Smooth muscle cell (in vitro differentiated cells): ENCODE results near the gene SOX11. TPM values are rescaled to one million over a fixed set of nuclear protein-coding genes. Genes with fewer than 3 reads are reported as not detected.

Experiments used
- DNase-seq: peaks from one replicate; lab custom pipeline; 2025; ENCODE audit not compliant: unreplicated experiment; lab: John Stamatoyannopoulos, UW
- H2AFZ ChIP-seq: fragments of 200-600 bp; sonication (generic); 2 replicates; pipeline ENCODE4 v1.6.0; 2016; ENCODE audit warnings: antibody characterized with exemption, low read depth, mild to moderate bottlenecking
- H3F3A ChIP-seq: fragments of 200-600 bp; sonication (generic); 2 replicates; pipeline ENCODE4 v1.6.0; 2017; ENCODE audit warnings: antibody characterized with exemption, low read depth
- H3K27ac ChIP-seq: fragments of 200-600 bp; sonication (generic); 2 replicates; pipeline ENCODE4 v1.5.1; 2016; ENCODE audit warnings: low read depth, mild to moderate bottlenecking
- H3K27me3 ChIP-seq: fragments of 200-600 bp; sonication (generic); 2 replicates; pipeline ENCODE4 v1.6.1; 2016; ENCODE audit warnings: low read depth, mild to moderate bottlenecking
- H3K36me3 ChIP-seq: fragments of 200-600 bp; sonication (generic); 2 replicates; pipeline ENCODE4 v1.5.1; 2016; ENCODE audit warnings: low read depth
- H3K4me1 ChIP-seq: fragments of 200-600 bp; sonication (generic); 2 replicates; pipeline ENCODE4 v1.5.1; 2016; ENCODE audit warnings: low read depth
- H3K4me2 ChIP-seq: fragments of 200-600 bp; sonication (generic); 2 replicates; pipeline ENCODE4 v1.6.0; 2016; ENCODE audit warnings: mild to moderate bottlenecking
- H3K4me3 ChIP-seq: fragments of 200-600 bp; sonication (generic); 2 replicates; pipeline ENCODE4 v1.5.1; 2016; ENCODE audit warnings: mild to moderate bottlenecking
- H3K79me2 ChIP-seq: fragments of 200-600 bp; sonication (generic); 2 replicates; pipeline ENCODE4 v1.6.0; 2016; ENCODE audit warnings: low read depth, mild to moderate bottlenecking
- H3K9ac ChIP-seq: fragments of 200-600 bp; sonication (generic); 2 replicates; pipeline ENCODE4 v1.6.0; 2016; ENCODE audit warnings: low read depth
- H3K9me3 ChIP-seq: fragments of 200-600 bp; sonication (generic); replicated peaks from 2 replicates; pipeline ENCODE4 v1.5.1; 2016; ENCODE audit warnings: low read depth
- H4K20me1 ChIP-seq: fragments of 200-600 bp; sonication (generic); 2 replicates; pipeline ENCODE4 v1.6.0; 2016; ENCODE audit warnings: low read depth
- CTCF ChIP-seq: fragments of 200-600 bp; sonication (generic); IDR thresholded peaks from 2 replicates; pipeline ENCODE4 v1.5.1; 2017; ENCODE audit warnings: borderline replicate concordance, mild to moderate bottlenecking, antibody characterized with exemption; ENCODE audit not compliant: insufficient read depth, poor library complexity, severe bottlenecking
- WGBS: methylation state at CpG from one replicate; pipeline ENCODE4 v1.1.7; 2016; ENCODE audit warnings: low lambda C conversion rate; 5-methylcytosine and 5-hydroxymethylcytosine counted together
- polyA plus RNA-seq: library from polyadenylated mRNA; unstranded; fragments of >200 nt; fragmentation: Nextera tagmentation; extraction: Ambion mirVana; gene quantifications from 2 replicates; pipeline ENCODE4 v1.2.1, GENCODE V29; 2016
- total RNA-seq: library from RNA; depleted of rRNA; stranded (reverse); fragments of >200 nt; gene quantifications from 2 replicates; pipeline ENCODE4 v1.2.3, GENCODE V29; 2014

SOX11 gene
- total and polyA plus RNA-seq, 2 experiments from 2014 or later, result 4.7 to 20.5 TPM

- H3K9ac ChIP-seq, result no peak overlapping the region
- no peaks in the 10 kb centered on the region for H4K20me1 ChIP-seq
- H3K4me2 ChIP-seq, result no peak overlapping the region
- no peak overlapping the region for H3K4me3 ChIP-seq
- H3K36me3 ChIP-seq, result no peaks in the 10 kb centered on the region
- no peak overlapping the region for H2AFZ ChIP-seq
- no peaks in the 10 kb centered on the region for H3K27me3 ChIP-seq
- TF ChIP-seq CTCF, result no peak
- no peaks in the 10 kb centered on the region for H3K79me2 ChIP-seq
- H3K27ac ChIP-seq, result no peak overlapping the region
- no peaks in the 10 kb centered on the region for H3K9me3 ChIP-seq
- no peak for DNase-seq
- H3F3A ChIP-seq, result no peaks in the 10 kb centered on the region
- H3K4me1 ChIP-seq, result peaks cover 21% of the 10 kb centered on the region
Measured at GRCh38 chr2:5727235-5727634, 35.1 kb downstream of the SOX11 start.

GRCh38 chr2:5729416-5729815 lies 37.2 kb downstream of the SOX11 start:
- no peak for DNase-seq
- no peak for TF ChIP-seq CTCF
- Histone ChIP-seq H3F3A (no peaks in the 10 kb centered on the region), H3K4me1 (peaks cover 21% of the 10 kb centered on the region), H2AFZ (no peak overlapping the region), H4K20me1 (no peaks in the 10 kb centered on the region), H3K27me3 (no peaks in the 10 kb centered on the region), H3K36me3 (no peaks in the 10 kb centered on the region), H3K4me3 (no peak overlapping the region), H3K79me2 (no peaks in the 10 kb centered on the region), H3K27ac (peak overlapping the region; percentile 23), H3K9ac (no peak overlapping the region), H3K9me3 (no peaks in the 10 kb centered on the region), H3K4me2 (peak overlapping the region; percentile 6)
- 25% methylated on average over 3 of the region's 3 CpGs for WGBS

DNA sequence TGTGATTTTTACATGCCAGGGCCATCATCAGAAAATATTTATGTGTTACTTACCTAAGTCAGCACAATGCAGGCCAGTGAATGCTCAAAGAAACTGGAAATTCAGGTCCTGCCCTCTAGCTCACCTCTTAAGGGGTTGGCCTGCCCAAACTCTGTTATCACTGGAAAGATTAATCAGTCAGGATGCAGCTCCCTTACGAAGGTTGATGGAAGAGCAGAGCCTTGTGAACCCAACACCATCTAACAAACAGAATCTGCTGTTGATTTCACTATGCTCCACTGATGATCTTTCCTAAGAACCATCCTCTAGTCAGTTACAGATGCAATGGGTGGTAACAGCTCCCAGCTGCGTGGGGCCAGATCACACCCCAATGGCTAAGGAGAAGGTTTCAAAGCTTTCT lies 38.2 kb downstream of the SOX11 start:
- Histone ChIP-seq H3K4me3 (no peak overlapping the region), H3K4me2 (peak overlapping the region; percentile 6), H2AFZ (no peak overlapping the region), H3K9ac (no peak overlapping the region), H3K27ac (no peak overlapping the region), H3K36me3 (no peaks in the 10 kb centered on the region), H3K9me3 (no peaks in the 10 kb centered on the region), H3K79me2 (no peaks in the 10 kb centered on the region), H3K27me3 (no peaks in the 10 kb centered on the region), H3K4me1 (peaks cover 21% of the 10 kb centered on the region), H3F3A (no peaks in the 10 kb centered on the region), H4K20me1 (no peaks in the 10 kb centered on the region)
- TF ChIP-seq CTCF, result no peak
- no peak for DNase-seq
- 39% methylated on average over 2 of the region's 2 CpGs for WGBS

DNA sequence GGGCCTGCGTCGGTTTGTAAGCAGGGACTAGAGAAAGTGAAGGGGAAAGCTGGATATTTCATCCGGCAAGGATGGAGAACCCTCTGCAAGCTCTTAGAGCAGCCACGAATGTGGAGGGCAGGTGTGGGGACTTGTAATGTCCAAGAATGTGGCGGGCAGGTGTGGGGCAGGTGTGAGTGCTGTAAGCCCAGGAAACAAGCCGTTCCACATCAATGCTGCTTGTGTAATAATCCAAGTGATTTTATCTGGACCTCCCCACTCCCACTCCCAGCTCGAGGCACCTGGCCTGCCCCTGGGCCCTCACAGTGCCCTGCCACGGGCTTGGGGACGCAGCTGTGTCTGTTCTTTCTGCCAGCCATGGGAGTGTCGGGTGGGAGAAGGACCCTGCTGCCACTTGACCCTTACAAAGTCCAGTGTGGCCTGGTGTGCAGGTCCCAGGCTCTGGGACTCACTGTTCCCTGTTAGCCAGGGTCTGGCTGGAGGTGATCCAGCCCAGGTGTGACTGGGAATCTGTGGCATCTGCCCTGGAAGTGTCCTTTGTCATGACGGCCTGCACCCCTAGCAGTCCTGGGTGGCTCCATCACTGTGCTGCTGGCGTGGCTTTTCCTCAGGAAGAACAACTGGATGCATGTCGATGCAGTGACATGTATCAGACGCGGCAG lies 42.8 kb downstream of the SOX11 start:
- WGBS, result 71% methylated on average over 15 of the region's 15 CpGs
- no peak overlapping the region for H3K9ac ChIP-seq

More for the DNA sequence above, 42.8 kb downstream of the SOX11 start:
- no peak for TF ChIP-seq CTCF
- no peak for DNase-seq
- H3K9me3 ChIP-seq, result no peaks in the 10 kb centered on the region
- H3F3A ChIP-seq, result no peaks in the 10 kb centered on the region
- H2AFZ ChIP-seq, result no peak overlapping the region
- H3K4me3 ChIP-seq, result no peak overlapping the region
- H3K36me3 ChIP-seq, result no peaks in the 10 kb centered on the region
- no peak overlapping the region for H3K27ac ChIP-seq
- H3K4me2 ChIP-seq, result no peak overlapping the region
- H3K4me1 ChIP-seq, result peaks cover 4% of the 10 kb centered on the region
- H3K27me3 ChIP-seq, result no peaks in the 10 kb centered on the region
- H4K20me1 ChIP-seq, result no peaks in the 10 kb centered on the region
- H3K79me2 ChIP-seq, result no peaks in the 10 kb centered on the region
